Coronary artery (tissue), 2 donors: ENCODE data around the gene MVB12A.

Source experiments
- DNase-seq: peaks from one replicate; pipeline ENCODE4 v3.0.0-alpha.2; 2017; ENCODE audit warnings: low spot score
- H3K27ac ChIP-seq, 2 donors: fragments of 200-600 bp; sonication (generic); one replicate each; pipeline ENCODE4 v1.5.1; 2016 to 2019
- H3K4me3 ChIP-seq: fragments of 200-600 bp; sonication (generic); 2 replicates; pipeline ENCODE4 v1.5.1; 2016; ENCODE audit warnings: mild to moderate bottlenecking, moderate library complexity
- CTCF ChIP-seq: fragments of 200-600 bp; sonication (generic); IDR thresholded peaks from one replicate; pipeline ENCODE4 v1.5.1; 2019; ENCODE audit warnings: antibody characterized with exemption

MVB12A gene

DNA sequence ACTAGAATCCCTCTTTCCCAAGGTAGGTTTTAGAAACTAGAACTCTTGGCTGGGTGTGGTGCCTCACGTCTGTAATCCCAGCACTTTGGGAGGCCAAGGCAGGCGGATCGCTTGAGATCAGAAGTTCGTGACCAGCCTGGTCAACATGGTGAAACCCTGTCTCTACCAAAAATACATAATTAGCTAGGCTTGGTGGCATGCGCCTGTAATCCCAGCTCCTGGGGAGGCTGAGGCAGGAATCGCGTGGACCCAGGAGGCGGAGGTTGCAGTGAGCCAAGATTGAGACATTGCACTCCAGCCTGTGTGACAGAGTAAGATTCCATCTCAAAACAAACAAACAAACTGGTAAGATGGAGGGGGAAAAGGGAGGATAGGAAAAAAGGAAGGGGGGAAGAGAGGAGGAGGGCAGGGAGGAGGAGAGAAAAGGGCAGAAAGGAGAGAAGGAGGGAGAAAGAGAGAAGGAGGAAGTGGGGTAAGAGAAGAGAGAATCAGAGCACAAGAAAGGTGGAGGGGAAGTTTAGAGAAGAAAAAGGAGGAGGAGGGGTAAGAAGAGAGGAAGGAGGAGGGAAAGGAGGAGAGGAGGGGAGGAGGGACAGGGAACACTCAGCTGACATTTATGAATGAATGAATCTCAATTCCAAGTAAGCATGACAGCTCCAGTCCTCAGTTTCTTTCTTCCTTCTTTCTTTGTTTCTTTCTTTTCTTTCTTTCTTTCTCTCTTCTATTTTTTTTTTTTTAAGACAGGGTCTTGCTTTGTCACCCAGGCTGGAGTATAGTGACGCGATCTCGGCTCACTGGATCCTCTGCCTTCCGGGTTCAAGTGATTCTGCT, 47.8 kb downstream of the MVB12A start:
- Histone ChIP-seq H3K27ac (peak overlapping the region; percentile 84 to 97), H3K4me3 (no peak overlapping the region)
- no peak for TF ChIP-seq CTCF
- DNase-seq = no peak

DNA sequence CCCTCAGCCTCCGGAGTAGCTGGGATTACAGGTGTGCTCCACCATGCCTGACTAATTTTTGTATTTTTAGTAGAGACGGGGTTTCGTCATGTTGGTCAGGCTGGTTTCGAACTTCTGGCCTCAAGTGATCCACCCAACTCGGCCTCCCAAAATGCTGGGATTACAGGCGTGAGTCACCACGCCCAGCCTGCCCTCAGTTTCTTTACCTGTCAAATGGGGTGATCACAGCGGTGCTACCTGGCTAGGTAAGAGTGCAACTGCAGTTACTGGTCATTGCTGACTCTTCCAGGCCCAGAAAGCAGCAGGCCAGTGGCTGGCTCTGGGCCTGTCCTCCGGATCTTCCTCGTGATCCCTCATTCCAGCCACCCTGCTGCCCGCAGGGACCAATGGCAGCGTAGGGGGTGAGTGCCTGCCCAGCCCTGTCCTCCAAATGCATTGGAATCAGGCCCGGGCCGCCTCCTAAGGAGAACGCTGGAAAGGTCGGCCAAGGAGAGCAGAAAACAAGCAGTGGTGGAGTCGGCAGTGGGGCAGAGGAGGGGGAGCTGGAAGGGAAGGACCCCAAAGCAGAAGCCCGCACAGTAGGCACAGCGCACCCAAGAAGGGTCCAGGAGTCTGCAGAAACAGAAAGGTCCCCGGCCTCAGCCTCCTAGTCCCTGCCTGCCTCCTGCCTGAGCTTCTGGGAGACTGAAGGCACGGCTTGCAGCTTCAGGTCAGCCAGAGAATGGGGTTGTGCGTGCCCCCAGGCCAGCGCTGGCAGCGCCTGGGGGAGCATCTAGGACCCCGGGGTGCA, 48.6 kb downstream of the MVB12A start:
- no peak for TF ChIP-seq CTCF

GRCh38 chr19:17469092-17469480, 49.2 kb downstream of the MVB12A start:
- H3K27ac ChIP-seq = peak overlapping the region; percentile 84 to 97

More for the DNA sequence above, 48.6 kb downstream of the MVB12A start:
- Histone ChIP-seq H3K4me3 (peak overlapping the region; percentile 84), H3K27ac (peak overlapping the region; percentile 84 to 97)
- DNase-seq = peak; percentile 84

DNA sequence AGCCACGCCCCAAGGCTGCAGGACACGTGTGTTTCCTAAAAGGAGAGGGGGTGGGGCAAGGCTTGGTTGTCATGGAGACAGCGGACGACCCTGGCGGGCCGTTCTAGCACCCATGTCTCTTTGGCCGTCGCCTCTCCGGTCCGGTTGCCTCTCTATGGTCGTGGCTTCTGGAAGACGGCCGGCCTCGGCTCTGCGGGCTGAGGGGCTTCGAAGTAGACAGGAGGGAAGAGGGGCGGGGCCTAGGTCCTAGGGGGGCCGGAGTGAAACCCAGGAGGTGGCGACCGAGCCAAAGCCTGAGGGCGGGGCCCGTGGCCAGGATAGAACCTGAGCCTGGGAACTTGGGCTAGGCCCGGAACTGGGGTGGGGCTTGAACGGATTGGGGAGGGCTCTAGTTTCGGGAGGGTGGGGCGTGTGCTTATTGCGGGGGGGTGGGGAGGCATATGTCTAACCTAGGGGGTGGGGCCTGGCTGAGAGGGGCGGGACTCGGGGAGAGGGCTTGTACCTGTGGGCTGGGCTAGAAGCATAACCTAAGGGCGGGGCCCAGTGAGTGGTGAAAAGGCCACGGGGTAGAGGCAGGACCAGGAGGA, 49.7 kb downstream of the MVB12A start:
- Histone ChIP-seq H3K27ac (peak overlapping the region; percentile 84 to 97), H3K4me3 (peak overlapping the region; percentile 84)
- no peak for TF ChIP-seq CTCF
- peak; percentile 98 for DNase-seq

More at GRCh38 chr19:17469092-17469480, 49.2 kb downstream of the MVB12A start:
- H3K4me3 ChIP-seq = peak overlapping the region; percentile 84
- no peak for TF ChIP-seq CTCF
- DNase-seq = no peak

GRCh38 chr19:17470068-17470841, 50.4 kb downstream of the MVB12A start, which contains the start of gene SLC27A1:
Gene SLC27A1 (plus strand): TSS chr19:17470524. CDS start chr19:17470541, 17 bp downstream.
- TF ChIP-seq CTCF = no peak
- peak within 1 kb of the TSS; percentile 84 to 97 for H3K27ac ChIP-seq
- peak within 1 kb of the TSS; percentile 84 for H3K4me3 ChIP-seq
- peak; percentile 100 for DNase-seq

GRCh38 chr19:17471410-17472125, 51.7 kb downstream of the MVB12A start:
- H3K4me3 ChIP-seq = peak overlapping the region; percentile 84
- peak overlapping the region in 1 of 2 donors; percentile 97 for H3K27ac ChIP-seq
- no peak for DNase-seq
- TF ChIP-seq CTCF = no peak
